Measurements from ENCODE around the gene ADCK1. TPM values are rescaled to one million over a fixed set of nuclear protein-coding genes. Genes with fewer than 3 reads are reported as not detected.
"Not testable (repeated sequence)": the region's sequence is repeated elsewhere in the genome, so short reads cannot be mapped to it uniquely, and the experiment has no call there.

ADCK1 gene
- total RNA-seq, 2 donors from 2014 or later, result 2.3 to 3.1 TPM

DNA sequence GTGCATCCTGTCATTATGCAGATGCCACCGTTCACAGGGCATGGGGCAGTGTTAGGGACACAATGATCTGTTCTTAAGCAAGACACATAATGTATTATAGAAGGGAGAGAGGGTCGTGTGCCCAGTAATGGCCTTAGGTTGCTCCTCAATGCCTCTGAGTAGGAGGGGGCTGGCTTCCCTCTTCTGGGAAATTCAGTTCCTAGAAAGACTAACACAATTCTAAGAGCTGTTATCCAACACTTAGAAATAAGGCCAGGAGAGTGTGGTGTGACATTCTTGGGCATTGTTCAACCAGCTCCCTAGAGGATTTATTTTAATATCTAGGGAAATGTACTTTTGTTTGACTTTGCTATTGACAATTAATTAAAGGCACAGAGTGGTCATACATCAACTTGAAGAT is 118.5 kb downstream of the ADCK1 start:
- Mint-ChIP-seq H3K4me1 (ENCODE audit: low read depth) (no peaks in the 10 kb centered on the region), H3K36me3 (ENCODE audit: insufficient read depth in 2 of 2) (peaks cover 2 to 3% of the 10 kb centered on the region in 2 donors), H3K27me3 (ENCODE audit: low read depth) (no peaks in the 10 kb centered on the region), H3K27ac (no peak overlapping the region), H3K4me3 (no peak overlapping the region), H3K9me3 (peaks cover 2 to 5% of the 10 kb centered on the region in 2 donors)
- no peak for ATAC-seq (replicated peaks in 1 of 2)
- no peak for DNase-seq

GRCh38 chr14:77920312-77920711 is 120.4 kb downstream of the ADCK1 start:
- Mint-ChIP-seq H3K9me3 (peaks cover 0 to 5% of the 10 kb centered on the region in 2 donors), H3K4me1 (ENCODE audit: low read depth) (no peaks in the 10 kb centered on the region), H3K27me3 (ENCODE audit: low read depth) (no peaks in the 10 kb centered on the region), H3K36me3 (ENCODE audit: insufficient read depth in 2 of 2) (peaks cover 0 to 2% of the 10 kb centered on the region in 2 donors), H3K4me3 (no peak overlapping the region), H3K27ac (no peak overlapping the region)
- ATAC-seq (replicated peaks in 1 of 2) (no peak), DNase-seq (no peak)

- Mint-ChIP-seq H3K9me3 (peaks cover 0 to 5% of the 10 kb centered on the region in 2 donors), H3K36me3 (ENCODE audit: insufficient read depth in 2 of 2) (peaks cover 0 to 2% of the 10 kb centered on the region in 2 donors), H3K27ac (no peak overlapping the region), H3K4me1 (ENCODE audit: low read depth) (no peaks in the 10 kb centered on the region), H3K27me3 (ENCODE audit: low read depth) (no peaks in the 10 kb centered on the region), H3K4me3 (no peak overlapping the region)
- DNase-seq (no peak), ATAC-seq (replicated peaks in 1 of 2) (no peak)
These were observed 121.9 kb downstream of the ADCK1 start for GRCh38 chr14:77921818-77922217.

DNA sequence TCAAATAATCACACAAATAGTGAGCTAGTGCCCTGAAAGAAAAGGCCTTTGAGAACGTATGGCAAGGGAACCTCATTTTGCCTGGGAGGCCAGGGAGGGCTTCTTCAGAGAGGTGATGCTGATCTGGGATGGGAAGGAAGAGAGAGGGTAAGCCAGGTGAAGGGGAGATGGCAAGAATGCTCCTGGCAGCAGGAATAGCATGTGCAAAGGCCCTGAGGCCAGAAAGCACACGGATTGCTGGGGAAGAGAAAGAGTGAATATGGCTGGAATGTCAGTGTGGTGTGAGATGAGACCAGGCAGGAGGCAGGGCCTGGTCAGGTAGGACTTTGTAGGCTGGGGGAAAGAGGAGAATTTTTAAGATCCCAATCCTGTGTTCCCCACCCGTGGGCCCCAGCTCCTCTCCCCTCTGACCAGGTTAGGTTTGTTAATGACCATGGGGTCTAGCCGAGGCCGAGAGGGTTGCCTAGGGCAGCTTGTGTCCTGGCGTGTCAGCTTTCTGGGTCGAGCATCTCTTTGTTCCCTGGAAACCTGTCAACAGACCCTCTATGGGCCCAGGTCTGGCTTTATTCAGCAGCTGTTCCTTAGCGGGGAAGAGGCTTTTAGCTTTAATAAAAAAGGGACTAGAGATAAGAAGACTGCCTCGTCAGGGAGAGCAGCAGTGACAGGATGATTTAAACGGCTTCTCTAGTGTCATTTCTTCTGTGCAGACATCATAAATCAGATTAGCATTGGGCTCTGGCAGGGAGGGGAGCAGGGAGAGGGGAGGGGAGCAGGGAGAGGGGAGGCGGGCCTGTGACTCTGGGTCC is 123.4 kb downstream of the ADCK1 start:
- Mint-ChIP-seq H3K27me3 (ENCODE audit: low read depth) (no peaks in the 10 kb centered on the region), H3K4me1 (ENCODE audit: low read depth) (no peaks in the 10 kb centered on the region), H3K27ac (no peak overlapping the region), H3K36me3 (ENCODE audit: insufficient read depth in 2 of 2) (peaks cover 0 to 2% of the 10 kb centered on the region in 2 donors), H3K4me3 (no peak overlapping the region), H3K9me3 (peaks cover 0 to 5% of the 10 kb centered on the region in 2 donors)
- no peak for DNase-seq
- no peak for ATAC-seq (replicated peaks in 1 of 2)

DNA sequence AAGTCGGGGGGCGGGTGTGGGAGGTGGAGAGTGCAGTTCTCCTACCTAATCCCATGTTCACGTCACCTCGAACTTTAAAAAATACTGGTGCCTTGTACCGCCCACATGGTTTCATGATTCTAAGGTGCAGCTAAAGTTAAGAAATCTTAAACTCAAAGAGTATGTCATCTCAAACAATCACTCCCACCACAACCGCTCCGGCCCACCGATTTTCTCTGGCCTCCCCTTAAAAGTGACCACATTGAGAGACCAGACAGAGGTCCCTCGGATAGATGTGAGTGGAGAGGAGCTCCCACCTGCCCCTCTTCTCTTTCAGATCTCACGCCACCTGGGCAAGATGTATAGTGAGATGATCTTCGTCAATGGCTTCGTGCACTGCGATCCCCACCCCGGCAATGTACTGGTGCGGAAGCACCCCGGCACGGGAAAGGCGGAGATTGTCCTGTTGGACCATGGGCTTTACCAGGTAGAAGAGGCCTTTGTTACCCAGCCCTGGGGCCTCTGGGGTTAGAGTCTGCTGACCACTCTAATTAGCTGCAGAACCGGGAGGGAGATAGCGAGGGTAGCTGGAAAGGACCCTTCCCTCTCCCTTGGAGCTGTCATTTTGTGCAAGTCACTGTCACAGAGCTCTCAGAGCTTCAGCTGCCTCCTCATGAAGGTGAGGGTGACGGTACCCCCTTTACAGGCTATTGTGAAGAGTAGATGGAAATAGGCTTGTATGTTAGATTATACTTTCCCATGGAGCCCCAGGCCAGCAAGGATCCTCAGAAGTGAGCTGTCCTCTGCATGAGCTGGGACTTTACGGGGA is 124.4 kb downstream of the ADCK1 start:
- H3K27ac Mint-ChIP-seq, result no peak overlapping the region
- ATAC-seq (replicated peaks in 1 of 2) (no peak), DNase-seq (no peak)
- H3K4me3 Mint-ChIP-seq, result no peak overlapping the region
- no peaks in the 10 kb centered on the region for H3K4me1 Mint-ChIP-seq (ENCODE audit: low read depth)
- peaks cover 0 to 2% of the 10 kb centered on the region in 2 donors for H3K36me3 Mint-ChIP-seq (ENCODE audit: insufficient read depth in 2 of 2)
- no peaks in the 10 kb centered on the region for H3K27me3 Mint-ChIP-seq (ENCODE audit: low read depth)
- H3K9me3 Mint-ChIP-seq, result peaks cover 0 to 5% of the 10 kb centered on the region in 2 donors

DNA sequence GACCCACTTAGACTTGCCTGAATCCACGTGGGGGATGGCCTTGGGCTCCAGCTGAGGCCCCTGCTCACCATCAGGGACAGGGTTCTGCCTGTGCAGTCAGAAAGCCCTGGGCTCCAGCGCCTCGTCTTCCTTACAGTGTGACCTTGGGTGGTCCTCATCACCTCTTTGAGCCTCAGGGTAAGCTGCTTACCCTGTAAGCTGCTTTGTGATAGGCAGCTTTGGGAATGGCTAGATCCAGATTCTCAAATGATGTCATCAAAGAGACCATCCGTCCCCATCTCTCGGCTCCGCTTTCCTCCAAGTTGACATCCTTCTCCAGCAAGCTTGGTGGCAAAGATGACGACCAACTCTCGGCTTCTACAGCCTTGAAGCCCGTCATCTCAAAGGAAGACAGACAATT is 127.0 kb downstream of the ADCK1 start:
- Mint-ChIP-seq H3K4me3 (no peak overlapping the region), H3K4me1 (ENCODE audit: low read depth) (no peaks in the 10 kb centered on the region), H3K27ac (no peak overlapping the region), H3K9me3 (no peaks in the 10 kb centered on the region), H3K36me3 (ENCODE audit: insufficient read depth in 2 of 2) (peaks cover 0 to 5% of the 10 kb centered on the region in 2 donors), H3K27me3 (ENCODE audit: low read depth) (no peaks in the 10 kb centered on the region)
- DNase-seq (no peak), ATAC-seq (replicated peaks in 1 of 2) (no peak)

- H3K9me3 Mint-ChIP-seq, result peaks cover 7 to 12% of the 10 kb centered on the region in 2 donors
- peaks cover 11 to 27% of the 10 kb centered on the region in 2 donors for H3K36me3 Mint-ChIP-seq (ENCODE audit: insufficient read depth in 2 of 2)
- no peak for DNase-seq
- no peaks in the 10 kb centered on the region for H3K4me1 Mint-ChIP-seq (ENCODE audit: low read depth)
- ATAC-seq (replicated peaks in 1 of 2), result no peak
- H3K27ac Mint-ChIP-seq, result no peak overlapping the region
- no peak overlapping the region for H3K4me3 Mint-ChIP-seq
- no peaks in the 10 kb centered on the region for H3K27me3 Mint-ChIP-seq (ENCODE audit: low read depth)
These were observed 131.5 kb downstream of the ADCK1 start for GRCh38 chr14:77931441-77931840.

GRCh38 chr14:77936138-77936639 is 136.3 kb downstream of the ADCK1 start:
- ATAC-seq (replicated peaks in 1 of 2) (no peak), DNase-seq (no peak)
- Mint-ChIP-seq H3K27me3 (ENCODE audit: low read depth) (no peaks in the 10 kb centered on the region), H3K27ac (no peak overlapping the region), H3K4me1 (ENCODE audit: low read depth) (no peaks in the 10 kb centered on the region), H3K4me3 (no peak overlapping the region), H3K9me3 (peaks cover 12 to 17% of the 10 kb centered on the region in 2 donors), H3K36me3 (ENCODE audit: insufficient read depth in 2 of 2) (peaks cover 12 to 26% of the 10 kb centered on the region in 2 donors)

DNA sequence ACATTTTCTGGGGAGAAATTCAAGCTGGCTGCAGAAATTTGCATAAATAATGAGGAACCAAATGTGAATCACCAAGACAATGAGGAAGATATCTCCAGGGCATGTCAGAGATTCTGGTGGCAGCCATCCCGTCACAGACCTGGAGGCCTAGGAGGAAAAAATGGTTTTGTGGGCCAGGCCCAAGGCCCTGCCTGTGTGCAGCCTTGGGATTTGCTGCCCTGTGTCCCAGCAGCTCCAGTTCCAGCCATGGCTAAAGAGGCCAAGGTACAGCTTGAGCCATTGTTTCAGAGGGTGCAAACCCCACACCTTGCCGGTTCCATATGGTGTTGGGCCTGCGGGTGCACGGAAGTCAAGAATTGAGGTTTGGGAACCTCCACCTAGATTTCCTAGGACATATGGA is 147.5 kb downstream of the ADCK1 start:
- Mint-ChIP-seq H3K27me3 (ENCODE audit: low read depth) (no peaks in the 10 kb centered on the region), H3K4me3 (no peak overlapping the region), H3K27ac (no peak overlapping the region), H3K4me1 (ENCODE audit: low read depth) (peaks cover 8% of the 10 kb centered on the region), H3K36me3 (ENCODE audit: insufficient read depth in 2 of 2) (peaks cover 4 to 7% of the 10 kb centered on the region in 2 donors), H3K9me3 (peaks cover 7 to 12% of the 10 kb centered on the region in 2 donors)
- DNase-seq (no peak), ATAC-seq (replicated peaks in 1 of 2) (no peak)

DNA sequence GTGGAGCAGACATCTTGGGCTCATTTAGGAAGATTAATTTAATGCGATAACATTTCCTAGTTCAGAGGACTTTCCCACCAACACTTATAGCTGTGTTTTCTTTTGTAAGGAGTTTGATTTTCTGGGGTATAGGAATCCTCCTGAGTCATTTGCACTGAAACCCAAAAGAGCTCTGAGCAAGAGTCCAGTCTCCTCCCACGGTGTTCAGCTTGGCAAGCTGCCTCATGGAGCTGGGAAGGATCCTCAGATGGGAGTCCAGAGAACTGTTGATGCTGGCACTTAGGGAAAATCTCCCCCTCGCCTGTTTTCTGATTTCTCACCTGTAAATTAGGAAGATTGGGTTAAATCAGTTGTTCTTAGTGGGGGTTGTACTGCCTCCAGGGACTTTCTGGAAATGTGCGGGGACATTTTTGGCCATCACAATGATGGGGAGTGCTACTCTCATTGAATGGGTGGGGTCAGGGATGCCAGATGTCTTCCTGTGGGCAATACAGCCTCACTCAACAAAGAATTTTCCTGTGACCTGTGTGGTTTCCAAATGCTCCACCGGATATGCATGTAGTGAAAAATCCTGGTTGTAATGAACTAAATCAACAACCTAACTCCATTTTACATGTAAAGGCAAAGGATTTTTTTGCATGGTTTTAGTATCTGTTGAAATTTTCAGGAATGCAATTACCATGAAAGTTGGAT is 150.6 kb downstream of the ADCK1 start:
- ATAC-seq (replicated peaks in 1 of 2), result no peak
- Mint-ChIP-seq H3K4me3 (no peak overlapping the region), H3K27me3 (ENCODE audit: low read depth) (no peaks in the 10 kb centered on the region), H3K36me3 (ENCODE audit: insufficient read depth in 2 of 2) (peaks cover 4 to 7% of the 10 kb centered on the region in 2 donors), H3K27ac (no peak overlapping the region), H3K4me1 (ENCODE audit: low read depth) (peaks cover 8% of the 10 kb centered on the region), H3K9me3 (peaks cover 10 to 11% of the 10 kb centered on the region in 2 donors)
- DNase-seq, result no peak

GRCh38 chr14:77955816-77956484 is 156.0 kb downstream of the ADCK1 start:
- ATAC-seq (replicated peaks in 1 of 2) (no peak), DNase-seq (no peak)
- H3K36me3 Mint-ChIP-seq (ENCODE audit: insufficient read depth in 2 of 2), result no peaks in the 10 kb centered on the region
- H3K4me1 Mint-ChIP-seq (ENCODE audit: low read depth), result no peaks in the 10 kb centered on the region
- peaks cover 0 to 3% of the 10 kb centered on the region in 2 donors for H3K9me3 Mint-ChIP-seq
- H3K27ac Mint-ChIP-seq, result no peak overlapping the region
- H3K27me3 Mint-ChIP-seq (ENCODE audit: low read depth), result peaks cover 13% of the 10 kb centered on the region
- no peak overlapping the region for H3K4me3 Mint-ChIP-seq

- H3K9me3 Mint-ChIP-seq; H3K4me3 Mint-ChIP-seq; H3K27ac Mint-ChIP-seq; DNase-seq; H3K4me1 Mint-ChIP-seq (ENCODE audit: low read depth); ATAC-seq (replicated peaks in 1 of 2); H3K36me3 Mint-ChIP-seq (ENCODE audit: insufficient read depth in 2 of 2): not testable (repeated sequence)
- peaks cover 19% of the 10 kb centered on the region for H3K27me3 Mint-ChIP-seq (ENCODE audit: low read depth)
These were observed 159.8 kb downstream of the ADCK1 start for GRCh38 chr14:77959686-77960085.
